Endodermal cell (in vitro differentiated cells): Measurements from ENCODE around the gene ARAP2. TPM values are rescaled to one million over a fixed set of nuclear protein-coding genes. Genes with fewer than 3 reads are reported as not detected.

ENCODE experiments used
- DNase-seq: peaks from one replicate; pipeline ENCODE4 v3.0.0-alpha.2; 2017
- H3K27ac ChIP-seq: 2 replicates; pipeline ENCODE4 v1.5.1; 2013; ENCODE audit warnings: mild to moderate bottlenecking, low read depth, low read length, moderate library complexity
- H3K27me3 ChIP-seq: 2 replicates; pipeline ENCODE4 v1.6.1; 2013; ENCODE audit warnings: mild to moderate bottlenecking, low read length, moderate library complexity; ENCODE audit not compliant: insufficient read depth, control insufficient read depth, poor library complexity, severe bottlenecking
- H3K36me3 ChIP-seq: 2 replicates; pipeline ENCODE4 v1.7.0; 2013; ENCODE audit warnings: mild to moderate bottlenecking, low read length, moderate library complexity; ENCODE audit not compliant: control insufficient read depth, insufficient read depth
- H3K4me1 ChIP-seq: one replicate; pipeline ENCODE4 v1.7.0; 2013; ENCODE audit warnings: low read length; ENCODE audit not compliant: control insufficient read depth, insufficient read depth
- H3K4me3 ChIP-seq: 2 replicates; pipeline ENCODE4 v1.5.1; 2013; ENCODE audit warnings: mild to moderate bottlenecking, low read length, moderate library complexity
- H3K9ac ChIP-seq: 2 replicates; pipeline ENCODE4 v1.6.1; 2013; ENCODE audit warnings: mild to moderate bottlenecking, low read length, moderate library complexity; ENCODE audit not compliant: poor library complexity, severe bottlenecking; ENCODE audit errors: extremely low read depth
- H3K9me3 ChIP-seq: 2 replicates; pipeline ENCODE4 v1.6.1; 2013; ENCODE audit warnings: mild to moderate bottlenecking, low read length, moderate library complexity; ENCODE audit not compliant: control insufficient read depth
- H3K27ac Mint-ChIP-seq: 2 replicates; pipeline ENCODE4 v1.8.0; 2020; ENCODE audit warnings: mixed read lengths
- H3K27me3 Mint-ChIP-seq: 2 replicates; pipeline ENCODE4 v1.8.0; 2021; ENCODE audit warnings: mild to moderate bottlenecking, mixed read lengths; ENCODE audit not compliant: insufficient read depth
- H3K36me3 Mint-ChIP-seq: 2 replicates; pipeline ENCODE4 v1.8.0; 2020; ENCODE audit warnings: low read depth, mixed read lengths
- H3K4me1 Mint-ChIP-seq: 2 replicates; pipeline ENCODE4 v1.8.0; 2020; ENCODE audit warnings: mixed read lengths
- H3K4me3 Mint-ChIP-seq: 2 replicates; pipeline ENCODE4 v1.8.0; 2020; ENCODE audit warnings: mild to moderate bottlenecking, moderate library complexity, mixed read lengths
- H3K9me3 Mint-ChIP-seq: 2 replicates; pipeline ENCODE4 v1.8.0; 2020; ENCODE audit warnings: mild to moderate bottlenecking, mixed read lengths
- WGBS, 2 experiments: methylation state at CpG; one replicate each; pipeline versions ENCODE4 v1.1.5 to v1.1.7; 2013; ENCODE audit warnings: missing lambda C conversion rate in 2 of 2, mixed read lengths in 1 of 2; ENCODE audit not compliant: insufficient coverage in 1 of 2, insufficient read length in 1 of 2; 5-methylcytosine and 5-hydroxymethylcytosine counted together
- total RNA-seq, 2 donors: library from RNA; stranded (reverse); fragmentation: NEBNext Ultra II Directional in 1 of 2; extraction: Animal tissue kit (Norgen Biotek cat#: 25700) in 1 of 2; gene quantifications; 2 replicates in 1 of 2; 3 replicates in 1 of 2; pipeline ENCODE4 v1.2.1, GENCODE V29; 2021
- TF ChIP-seq, protein P1 (sequence below): fragments of 200-600 bp; sonication (generic); conservative IDR thresholded peaks from 2 replicates; pipeline ENCODE4 v1.5.0; 2021; ENCODE audit warnings: antibody characterized with exemption, mild to moderate bottlenecking

ARAP2 gene
- total RNA-seq, 2 donors from 2014 or later = 2.2 to 5.5 TPM

GRCh38 chr4:36211084-36211483 lies 33.2 kb downstream of the ARAP2 start:
- no peak overlapping the region for H3K4me3 ChIP-seq
- no peaks in the 10 kb centered on the region for H3K4me1 ChIP-seq
- 90% methylated on average over 1 of the region's 1 CpG; no CpG with 5 or more reads in 1 of the 2 experiments for WGBS, 2 experiments
- Mint-ChIP-seq H3K9me3 (no peaks in the 10 kb centered on the region), H3K4me3 (no peak overlapping the region), H3K27me3 (no peaks in the 10 kb centered on the region), H3K27ac (no peak overlapping the region), H3K36me3 (no peaks in the 10 kb centered on the region), H3K4me1 (peaks cover 2% of the 10 kb centered on the region)
- no peaks in the 10 kb centered on the region for H3K36me3 ChIP-seq
- H3K9me3 ChIP-seq = no peaks in the 10 kb centered on the region
- TF ChIP-seq, protein P1, sequence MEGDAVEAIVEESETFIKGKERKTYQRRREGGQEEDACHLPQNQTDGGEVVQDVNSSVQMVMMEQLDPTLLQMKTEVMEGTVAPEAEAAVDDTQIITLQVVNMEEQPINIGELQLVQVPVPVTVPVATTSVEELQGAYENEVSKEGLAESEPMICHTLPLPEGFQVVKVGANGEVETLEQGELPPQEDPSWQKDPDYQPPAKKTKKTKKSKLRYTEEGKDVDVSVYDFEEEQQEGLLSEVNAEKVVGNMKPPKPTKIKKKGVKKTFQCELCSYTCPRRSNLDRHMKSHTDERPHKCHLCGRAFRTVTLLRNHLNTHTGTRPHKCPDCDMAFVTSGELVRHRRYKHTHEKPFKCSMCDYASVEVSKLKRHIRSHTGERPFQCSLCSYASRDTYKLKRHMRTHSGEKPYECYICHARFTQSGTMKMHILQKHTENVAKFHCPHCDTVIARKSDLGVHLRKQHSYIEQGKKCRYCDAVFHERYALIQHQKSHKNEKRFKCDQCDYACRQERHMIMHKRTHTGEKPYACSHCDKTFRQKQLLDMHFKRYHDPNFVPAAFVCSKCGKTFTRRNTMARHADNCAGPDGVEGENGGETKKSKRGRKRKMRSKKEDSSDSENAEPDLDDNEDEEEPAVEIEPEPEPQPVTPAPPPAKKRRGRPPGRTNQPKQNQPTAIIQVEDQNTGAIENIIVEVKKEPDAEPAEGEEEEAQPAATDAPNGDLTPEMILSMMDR = no peak
- H3K27me3 ChIP-seq = no peaks in the 10 kb centered on the region
- no peak overlapping the region for H3K27ac ChIP-seq
- no peak for DNase-seq
- H3K9ac ChIP-seq = no peak overlapping the region

- Histone ChIP-seq H3K36me3 (no peaks in the 10 kb centered on the region), H3K9me3 (no peaks in the 10 kb centered on the region), H3K9ac (no peak overlapping the region), H3K27me3 (no peaks in the 10 kb centered on the region), H3K4me3 (no peak overlapping the region), H3K4me1 (no peaks in the 10 kb centered on the region), H3K27ac (no peak overlapping the region)
- H3K27me3 Mint-ChIP-seq = no peaks in the 10 kb centered on the region
- no peaks in the 10 kb centered on the region for H3K9me3 Mint-ChIP-seq
- DNase-seq = no peak
- TF ChIP-seq, protein P1 = no peak
- no peak overlapping the region for H3K4me3 Mint-ChIP-seq
- WGBS, 2 experiments = 92 to 93% methylated on average over 5 to 6 of the region's 7 CpGs
- no peak overlapping the region for H3K27ac Mint-ChIP-seq
- no peaks in the 10 kb centered on the region for H3K36me3 Mint-ChIP-seq
- H3K4me1 Mint-ChIP-seq = peaks cover 2% of the 10 kb centered on the region
Observed at GRCh38 chr4:36209941-36210649, 34.2 kb downstream of the ARAP2 start.

GRCh38 chr4:36208893-36209473 lies 35.3 kb downstream of the ARAP2 start:
- H3K4me1 Mint-ChIP-seq = peaks cover 2% of the 10 kb centered on the region

More at GRCh38 chr4:36208893-36209473, 35.3 kb downstream of the ARAP2 start:
- Histone ChIP-seq H3K4me3 (no peak overlapping the region), H3K27ac (no peak overlapping the region), H3K27me3 (no peaks in the 10 kb centered on the region), H3K4me1 (no peaks in the 10 kb centered on the region), H3K9me3 (no peaks in the 10 kb centered on the region), H3K36me3 (no peaks in the 10 kb centered on the region), H3K9ac (no peak overlapping the region)
- DNase-seq = no peak
- no peaks in the 10 kb centered on the region for H3K36me3 Mint-ChIP-seq
- H3K27me3 Mint-ChIP-seq = no peaks in the 10 kb centered on the region
- H3K9me3 Mint-ChIP-seq = no peaks in the 10 kb centered on the region
- no peak overlapping the region for H3K4me3 Mint-ChIP-seq
- 93% methylated on average over 4 of the region's 4 CpGs; no CpG with 5 or more reads in 1 of the 2 experiments for WGBS, 2 experiments
- TF ChIP-seq, protein P1 = no peak
- H3K27ac Mint-ChIP-seq = no peak overlapping the region
